C4-2B (cell line): ENCODE data around the gene FHIT.

Experiments
- ZFX ChIP-seq: fragments of 450-650 bp; IDR thresholded peaks from 2 replicates; pipeline ENCODE4 v1.6.1; 2017
- TF ChIP-seq, protein P1 (sequence below): fragments of 450-650 bp; conservative IDR thresholded peaks from 2 replicates; pipeline ENCODE4 v1.5.1; 2017; ENCODE audit warnings: mild to moderate bottlenecking

DNA sequence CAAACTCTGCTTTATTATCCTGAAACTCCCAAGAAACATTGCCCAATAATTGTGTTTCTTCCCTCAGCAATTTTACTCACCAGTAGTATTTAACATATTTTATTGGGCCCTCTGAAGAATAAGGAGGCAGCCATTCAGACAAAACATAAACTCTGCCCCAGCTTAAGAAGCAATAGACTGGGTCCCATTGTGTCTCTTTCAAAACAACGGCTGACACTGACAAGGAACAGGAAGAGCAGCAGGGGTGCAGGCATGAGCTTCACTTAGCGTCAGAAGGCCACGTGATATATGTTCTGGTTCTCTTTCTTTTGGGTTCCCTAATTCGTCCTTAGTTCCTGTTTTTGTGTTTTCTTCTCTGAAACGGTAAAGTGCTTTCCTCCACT is 242.3 kb downstream of the FHIT start:
- TF ChIP-seq, protein P1, sequence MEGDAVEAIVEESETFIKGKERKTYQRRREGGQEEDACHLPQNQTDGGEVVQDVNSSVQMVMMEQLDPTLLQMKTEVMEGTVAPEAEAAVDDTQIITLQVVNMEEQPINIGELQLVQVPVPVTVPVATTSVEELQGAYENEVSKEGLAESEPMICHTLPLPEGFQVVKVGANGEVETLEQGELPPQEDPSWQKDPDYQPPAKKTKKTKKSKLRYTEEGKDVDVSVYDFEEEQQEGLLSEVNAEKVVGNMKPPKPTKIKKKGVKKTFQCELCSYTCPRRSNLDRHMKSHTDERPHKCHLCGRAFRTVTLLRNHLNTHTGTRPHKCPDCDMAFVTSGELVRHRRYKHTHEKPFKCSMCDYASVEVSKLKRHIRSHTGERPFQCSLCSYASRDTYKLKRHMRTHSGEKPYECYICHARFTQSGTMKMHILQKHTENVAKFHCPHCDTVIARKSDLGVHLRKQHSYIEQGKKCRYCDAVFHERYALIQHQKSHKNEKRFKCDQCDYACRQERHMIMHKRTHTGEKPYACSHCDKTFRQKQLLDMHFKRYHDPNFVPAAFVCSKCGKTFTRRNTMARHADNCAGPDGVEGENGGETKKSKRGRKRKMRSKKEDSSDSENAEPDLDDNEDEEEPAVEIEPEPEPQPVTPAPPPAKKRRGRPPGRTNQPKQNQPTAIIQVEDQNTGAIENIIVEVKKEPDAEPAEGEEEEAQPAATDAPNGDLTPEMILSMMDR = no peak
- no peak for TF ChIP-seq ZFX
